GM12891 (cell line): ENCODE results near the gene AQP1.

Source experiments
- POLR2A ChIP-seq: IDR thresholded peaks from 2 replicates; pipeline ENCODE4 v1.6.1; 2011; ENCODE audit warnings: low read depth, low read length, control low read depth
- POLR2AphosphoS5 ChIP-seq: IDR thresholded peaks from 2 replicates; pipeline ENCODE4 v1.6.1; 2011; ENCODE audit warnings: low read depth, low read length, control low read depth
- SPI1 ChIP-seq: IDR thresholded peaks from 2 replicates; pipeline ENCODE4 v1.6.1; 2011; ENCODE audit warnings: low read depth, low read length, control low read depth
- TAF1 ChIP-seq: IDR thresholded peaks from 2 replicates; pipeline ENCODE4 v1.6.1; 2011; ENCODE audit warnings: low read depth, low read length, control low read depth

DNA sequence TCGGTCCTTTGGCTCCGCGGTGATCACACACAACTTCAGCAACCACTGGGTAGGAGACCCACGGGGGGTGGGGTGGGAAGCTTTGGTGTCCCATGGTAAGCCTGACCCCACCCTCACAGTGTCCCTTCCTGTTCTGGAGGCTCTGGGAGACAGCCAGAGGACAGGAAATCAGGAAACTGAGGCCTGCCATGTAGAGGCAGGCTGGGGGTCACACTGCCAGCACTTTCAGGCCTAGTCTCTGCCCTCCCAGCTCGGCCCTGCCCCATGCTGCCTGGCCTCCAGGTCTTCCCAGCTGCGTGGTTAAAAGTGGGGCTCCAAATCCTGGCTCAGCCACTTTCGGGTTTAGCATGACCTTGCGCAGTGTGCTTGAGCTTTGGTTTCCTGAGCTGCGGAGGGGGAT is 10.9 kb downstream of the AQP1 start:
- TF ChIP-seq POLR2AphosphoS5 (no peak), SPI1 (no peak), POLR2A (no peak), TAF1 (no peak)
